ENCODE results near the gene CMSS1.
A peak's percentile ranks its signal among the peaks of the same experiment; 100 is the strongest.
"Not testable (repeated sequence)": the region's sequence is repeated elsewhere in the genome, so short reads cannot be mapped to it uniquely, and the experiment has no call there.

Gene CMSS1

DNA sequence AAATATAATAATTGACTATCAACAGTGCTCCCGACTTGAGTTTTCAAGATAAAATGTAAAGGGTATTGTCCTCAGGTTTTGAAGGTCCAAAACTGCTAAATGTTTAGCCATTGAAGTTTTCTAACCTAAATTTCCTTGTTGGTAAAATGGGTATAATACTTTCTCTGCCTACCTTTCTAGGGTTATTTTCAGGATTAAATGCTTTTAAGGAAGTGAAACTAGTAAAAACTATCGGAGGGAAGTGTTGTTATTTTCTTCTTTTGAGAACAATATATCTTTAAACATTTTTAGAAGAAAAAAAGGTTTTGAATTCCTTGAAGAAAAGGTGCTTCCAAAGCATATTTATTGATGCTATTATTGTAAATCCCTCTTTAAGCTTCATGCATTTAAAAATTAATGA lies 229.3 kb downstream of the CMSS1 start:
- TF ChIP-seq, protein P1, sequence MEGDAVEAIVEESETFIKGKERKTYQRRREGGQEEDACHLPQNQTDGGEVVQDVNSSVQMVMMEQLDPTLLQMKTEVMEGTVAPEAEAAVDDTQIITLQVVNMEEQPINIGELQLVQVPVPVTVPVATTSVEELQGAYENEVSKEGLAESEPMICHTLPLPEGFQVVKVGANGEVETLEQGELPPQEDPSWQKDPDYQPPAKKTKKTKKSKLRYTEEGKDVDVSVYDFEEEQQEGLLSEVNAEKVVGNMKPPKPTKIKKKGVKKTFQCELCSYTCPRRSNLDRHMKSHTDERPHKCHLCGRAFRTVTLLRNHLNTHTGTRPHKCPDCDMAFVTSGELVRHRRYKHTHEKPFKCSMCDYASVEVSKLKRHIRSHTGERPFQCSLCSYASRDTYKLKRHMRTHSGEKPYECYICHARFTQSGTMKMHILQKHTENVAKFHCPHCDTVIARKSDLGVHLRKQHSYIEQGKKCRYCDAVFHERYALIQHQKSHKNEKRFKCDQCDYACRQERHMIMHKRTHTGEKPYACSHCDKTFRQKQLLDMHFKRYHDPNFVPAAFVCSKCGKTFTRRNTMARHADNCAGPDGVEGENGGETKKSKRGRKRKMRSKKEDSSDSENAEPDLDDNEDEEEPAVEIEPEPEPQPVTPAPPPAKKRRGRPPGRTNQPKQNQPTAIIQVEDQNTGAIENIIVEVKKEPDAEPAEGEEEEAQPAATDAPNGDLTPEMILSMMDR (IDR thresholded peaks at IDR 0.05; ENCODE audit: low read depth, low read length, missing control alignments), result no peak
- H3K4me3 ChIP-seq (ENCODE audit: low read depth, low read length), result no peak overlapping the region
- DNase-seq (ENCODE audit: low read depth), result no peak

DNA sequence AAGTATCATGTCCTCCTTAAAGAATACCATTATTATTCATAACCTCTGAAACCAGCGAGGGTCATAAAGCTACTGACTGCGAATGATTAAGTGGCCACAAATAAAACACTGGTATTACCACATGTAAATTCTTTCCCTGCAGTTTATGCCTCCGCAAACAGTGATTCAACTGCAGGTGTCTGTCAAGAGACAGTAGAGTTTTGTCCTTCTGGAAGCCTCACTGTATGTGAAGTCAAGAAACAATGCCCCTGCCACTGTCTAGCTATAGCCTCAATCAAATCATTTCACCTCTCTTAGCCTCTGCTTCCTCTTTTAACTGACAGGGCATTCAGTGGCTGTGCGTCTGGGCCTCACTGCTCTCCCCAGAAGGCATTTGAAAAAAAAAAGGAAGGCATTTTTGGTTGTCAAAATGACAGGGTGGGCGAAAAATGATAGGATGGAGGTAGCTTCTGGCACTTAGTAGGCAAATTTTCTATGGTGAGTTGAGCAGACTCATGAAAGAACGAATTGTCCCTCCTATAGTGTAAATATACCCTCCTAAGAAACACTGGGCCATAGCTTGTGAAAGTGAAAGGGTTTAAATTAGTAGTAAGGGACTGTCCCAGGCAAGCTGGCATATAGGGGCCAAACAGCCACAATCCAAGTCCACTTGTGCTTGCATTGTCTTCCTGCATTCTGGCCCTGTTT lies 229.9 kb downstream of the CMSS1 start:
- DNase-seq (ENCODE audit: low read depth), result no peak
- TF ChIP-seq, protein P1 (IDR thresholded peaks at IDR 0.05; ENCODE audit: low read depth, low read length, missing control alignments), result no peak
- H3K4me3 ChIP-seq (ENCODE audit: low read depth, low read length), result peak overlapping the region; percentile 12; the same call in 1 of the 2 replicates

DNA sequence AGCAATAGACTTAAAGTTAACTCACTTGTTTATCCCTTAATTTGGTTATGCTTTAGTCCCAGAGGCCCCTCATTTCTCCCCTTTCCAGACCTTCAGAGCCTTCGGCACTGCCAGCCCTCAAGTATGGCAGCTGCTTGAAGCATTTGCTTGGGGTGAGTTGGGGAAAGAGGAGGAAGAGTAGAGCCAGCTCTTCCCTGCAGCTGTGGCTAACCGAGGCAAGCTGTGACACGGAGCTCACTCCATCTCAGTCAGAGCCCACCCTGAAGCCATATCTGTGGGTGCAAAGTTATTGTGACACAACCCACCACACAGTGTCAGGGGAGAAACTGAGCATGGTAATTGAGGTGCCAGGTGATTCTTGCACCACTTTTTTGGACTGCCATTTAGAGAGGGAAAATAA lies 230.6 kb downstream of the CMSS1 start:
- no peak overlapping the region for H3K4me3 ChIP-seq (ENCODE audit: low read depth, low read length)
- DNase-seq (ENCODE audit: low read depth), result no peak
- TF ChIP-seq, protein P1 (IDR thresholded peaks at IDR 0.05; ENCODE audit: low read depth, low read length, missing control alignments), result no peak

DNA sequence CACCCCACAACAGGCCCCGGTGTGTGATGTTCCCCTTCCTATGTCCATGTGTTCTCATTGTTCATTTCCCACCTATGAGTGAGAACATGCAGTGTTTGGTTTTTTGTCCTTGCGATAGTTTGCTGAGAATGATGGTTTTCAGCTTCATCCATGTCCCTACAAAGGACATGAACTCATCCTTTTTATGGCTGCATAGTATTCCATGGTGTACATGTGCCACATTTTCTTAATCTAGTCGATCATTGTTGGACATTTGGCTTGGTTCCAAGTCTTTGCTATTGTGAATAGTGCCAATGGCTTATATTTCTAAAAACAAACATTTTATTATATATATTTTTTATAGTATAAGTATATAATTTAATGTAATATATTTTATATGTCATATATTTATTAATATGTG lies 233.9 kb downstream of the CMSS1 start:
- H3K4me3 ChIP-seq (ENCODE audit: low read depth, low read length); DNase-seq (ENCODE audit: low read depth): not testable (repeated sequence)

GRCh38 chr3:100053951-100054620 lies 236.4 kb downstream of the CMSS1 start:
- DNase-seq (ENCODE audit: low read depth), result no peak
- no peak overlapping the region for H3K4me3 ChIP-seq (ENCODE audit: low read depth, low read length)
- TF ChIP-seq, protein P1 (IDR thresholded peaks at IDR 0.05; ENCODE audit: low read depth, low read length, missing control alignments), result no peak

GRCh38 chr3:100057716-100058575 lies 240.3 kb downstream of the CMSS1 start:
- no peak overlapping the region for H3K4me3 ChIP-seq (ENCODE audit: low read depth, low read length)
- no peak for DNase-seq (ENCODE audit: low read depth)
- TF ChIP-seq, protein P1 (IDR thresholded peaks at IDR 0.05; ENCODE audit: low read depth, low read length, missing control alignments), result no peak

GRCh38 chr3:100059472-100059871 lies 241.8 kb downstream of the CMSS1 start:
- TF ChIP-seq, protein P1 (IDR thresholded peaks at IDR 0.05; ENCODE audit: low read depth, low read length, missing control alignments), result no peak
- no peak overlapping the region for H3K4me3 ChIP-seq (ENCODE audit: low read depth, low read length)
- no peak for DNase-seq (ENCODE audit: low read depth)
